K562 (cell line): ENCODE measurements around the gene PRR9. TPM values are rescaled to one million over a fixed set of nuclear protein-coding genes. Genes with fewer than 3 reads are reported as not detected.

ENCODE experiments used
- ATF2 ChIP-seq: sonication (generic); formaldehyde crosslinking; IDR thresholded peaks from 2 replicates; pipeline ENCODE4 v1.8.1; 2022; ENCODE audit warnings: missing genetic modification reagents
- BRF1 ChIP-seq: IDR thresholded peaks from 3 replicates; pipeline ENCODE4 v1.6.1; 2011; ENCODE audit warnings: borderline replicate concordance, mild to moderate bottlenecking; ENCODE audit not compliant: insufficient read length; ENCODE audit errors: extremely low read depth
- CREBBP ChIP-seq: IDR thresholded peaks from one replicate; pipeline ENCODE4 v1.6.1; 2012; ENCODE audit warnings: low read depth, mild to moderate bottlenecking, control low read depth, inconsistent platforms, low read length
- DIDO1 ChIP-seq: fragments of 450-650 bp; IDR thresholded peaks from 2 replicates; pipeline ENCODE4 v1.6.1; 2016; ENCODE audit warnings: low read depth, missing biosample characterization, missing genetic modification characterization
- OTX1 ChIP-seq: fragments of 450-650 bp; formaldehyde crosslinking; IDR thresholded peaks from 2 replicates; pipeline ENCODE4 v1.4.0; 2022; ENCODE audit warnings: mild to moderate bottlenecking
- POLR2AphosphoS5 ChIP-seq: IDR thresholded peaks from 2 replicates; pipeline ENCODE4 v1.6.1; 2011; ENCODE audit warnings: mild to moderate bottlenecking, low read depth, low read length, moderate library complexity; ENCODE audit not compliant: control insufficient read depth, insufficient read depth
- RAD21 ChIP-seq, 2 experiments: fragments of 250-450 bp in 1 of 2; fragments of 450-650 bp in 1 of 2; sonication (Bioruptor Pico) in 1 of 2; formaldehyde crosslinking in 1 of 2; IDR thresholded peaks in 1 of 2; conservative IDR thresholded peaks in 1 of 2; 2 replicates each; pipeline versions ENCODE4 v1.4.0 to v1.8.0; 2020 to 2022; ENCODE audit warnings: mild to moderate bottlenecking in 2 of 2, moderate library complexity in 1 of 2
- SMARCB1 ChIP-seq: IDR thresholded peaks from 2 replicates; pipeline ENCODE4 v1.6.1; 2011; ENCODE audit warnings: improper control_type of control experiment, low read depth; ENCODE audit not compliant: insufficient read length
- TEAD2 ChIP-seq: fragments of 450-650 bp; IDR thresholded peaks from 2 replicates; pipeline ENCODE4 v1.6.1; 2016; ENCODE audit warnings: missing genetic modification characterization, control low read depth, missing compliant biosample characterization
- TFAP4 ChIP-seq: sonication (generic); formaldehyde crosslinking; IDR thresholded peaks from 2 replicates; pipeline ENCODE4 v1.8.0; 2022; ENCODE audit warnings: missing genetic modification reagents, mild to moderate bottlenecking, moderate library complexity, borderline replicate concordance
- ZNF551 ChIP-seq: fragments of 250-450 bp; sonication (Bioruptor Pico); IDR thresholded peaks from 2 replicates; pipeline ENCODE4 v1.5.0; 2021; ENCODE audit warnings: mild to moderate bottlenecking, moderate library complexity
- ZNF644 ChIP-seq: fragments of 200-800 bp; sonication (Bioruptor generic); IDR thresholded peaks from 2 replicates; pipeline ENCODE4 v1.6.1; 2016; ENCODE audit warnings: low read depth, missing genetic modification characterization, missing compliant biosample characterization
- ZNF79 ChIP-seq: fragments of 250-450 bp; sonication (Bioruptor Pico); IDR thresholded peaks from 2 replicates; pipeline ENCODE4 v1.4.0; 2020; ENCODE audit warnings: low read depth, mild to moderate bottlenecking, moderate library complexity
- polyA plus RNA-seq, 8 experiments: library from polyadenylated mRNA; depleted of rRNA in 4 of 8; stranded (reverse) in 5 of 8; unstranded in 3 of 8; fragments of >200 nt; fragmentation: Nextera tagmentation in 2 of 8; fragmentation: Illumina TruSeq in 1 of 8; extraction: Ambion mirVana in 2 of 8; extraction: Trizol in 1 of 8; gene quantifications; 2 replicates each; pipeline versions ENCODE4 v1.2.1 to v1.2.3, GENCODE V29; 2011 to 2014; ENCODE audit warnings: inconsistent platforms in 1 of 8, missing spikeins in 1 of 8
- total RNA-seq, 7 experiments: library from RNA; depleted of rRNA in 6 of 7; stranded (reverse); fragments of >200 nt in 6 of 7; fragmentation: Illumina TruSeq in 2 of 7; extraction: Trizol in 2 of 7; gene quantifications; 2 replicates each; pipeline versions ENCODE4 v1.2.1 to v1.2.3, GENCODE V29; 2011 to 2021; ENCODE audit warnings: low replicate concordance in 1 of 7
- TF ChIP-seq, protein P1 (sequence below): fragments of 450-650 bp; IDR thresholded peaks from 2 replicates; pipeline ENCODE4 v1.7.0; 2016; ENCODE audit warnings: borderline replicate concordance
- TF ChIP-seq, protein P2 (sequence below): fragments of 250-450 bp; sonication (Bioruptor Pico); IDR thresholded peaks from 2 replicates; pipeline ENCODE4 v1.8.0; 2022; ENCODE audit warnings: moderate library complexity, mild to moderate bottlenecking, inconsistent platforms

PRR9 gene
- total and polyA plus RNA-seq, 9 of the 15 experiments (the other 6 are each of a cell fraction or from before 2014, with no cell fraction given), result 0.14 to 1.4 (median 0.24) TPM; not detected in 1

DNA sequence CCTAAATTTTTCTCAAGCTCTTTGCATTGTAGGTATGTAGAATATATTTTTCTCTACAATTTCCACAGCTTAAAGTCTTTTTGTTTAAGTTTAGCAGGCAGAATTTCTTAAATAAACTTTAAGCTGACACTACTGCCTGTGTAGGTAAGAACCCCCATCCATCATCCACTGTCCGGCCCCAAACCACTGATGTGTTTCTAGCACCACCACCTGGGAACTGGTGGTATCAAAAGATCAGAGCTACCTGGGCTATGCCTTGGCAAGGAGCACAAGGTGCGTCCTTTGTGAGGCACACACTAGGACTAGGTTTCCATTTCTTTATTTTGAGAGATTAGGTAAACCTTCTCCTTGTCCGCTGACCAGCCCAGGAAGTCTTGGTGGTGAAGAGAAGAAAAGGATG is 24.7 kb upstream of the PRR9 start (continued):
- TF ChIP-seq, protein P1, sequence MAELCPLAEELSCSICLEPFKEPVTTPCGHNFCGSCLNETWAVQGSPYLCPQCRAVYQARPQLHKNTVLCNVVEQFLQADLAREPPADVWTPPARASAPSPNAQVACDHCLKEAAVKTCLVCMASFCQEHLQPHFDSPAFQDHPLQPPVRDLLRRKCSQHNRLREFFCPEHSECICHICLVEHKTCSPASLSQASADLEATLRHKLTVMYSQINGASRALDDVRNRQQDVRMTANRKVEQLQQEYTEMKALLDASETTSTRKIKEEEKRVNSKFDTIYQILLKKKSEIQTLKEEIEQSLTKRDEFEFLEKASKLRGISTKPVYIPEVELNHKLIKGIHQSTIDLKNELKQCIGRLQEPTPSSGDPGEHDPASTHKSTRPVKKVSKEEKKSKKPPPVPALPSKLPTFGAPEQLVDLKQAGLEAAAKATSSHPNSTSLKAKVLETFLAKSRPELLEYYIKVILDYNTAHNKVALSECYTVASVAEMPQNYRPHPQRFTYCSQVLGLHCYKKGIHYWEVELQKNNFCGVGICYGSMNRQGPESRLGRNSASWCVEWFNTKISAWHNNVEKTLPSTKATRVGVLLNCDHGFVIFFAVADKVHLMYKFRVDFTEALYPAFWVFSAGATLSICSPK, result no peak
- TF ChIP-seq POLR2AphosphoS5 (no peak), ZNF79 (CRISPR knock-in tag) (no peak), ZNF551 (CRISPR knock-in tag) (no peak), RAD21 (CRISPR knock-in tag; conservative IDR thresholded peaks at IDR 0.05 in 1 of 2, IDR thresholded peaks at IDR 0.05 in 1 of 2) (peak; percentile 71 to 86), TFAP4 (no peak), TEAD2 (tag) (no peak), DIDO1 (tag) (no peak), ATF2 (CRISPR knock-in tag) (no peak), BRF1 (no peak), CREBBP (no peak), ZNF644 (tag) (no peak), SMARCB1 (no peak), OTX1 (CRISPR knock-in tag) (no peak)
- TF ChIP-seq, protein P2, sequence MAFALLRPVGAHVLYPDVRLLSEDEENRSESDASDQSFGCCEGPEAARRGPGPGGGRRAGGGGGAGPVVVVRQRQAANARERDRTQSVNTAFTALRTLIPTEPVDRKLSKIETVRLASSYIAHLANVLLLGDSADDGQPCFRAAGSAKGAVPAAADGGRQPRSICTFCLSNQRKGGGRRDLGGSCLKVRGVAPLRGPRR (CRISPR knock-in tag), result no peak
- TF ChIP-seq, all 486 proteins: peak for 8
